AG09319 (cell line): Measurements from ENCODE around the gene MVB12B.
A peak's percentile ranks its signal among the peaks of the same experiment; 100 is the strongest.

ENCODE experiments used
- DNase-seq: peaks from one replicate; pipeline ENCODE4 v3.0.0-alpha.2; 2010; ENCODE audit warnings: low read depth; ENCODE audit errors: extremely low read depth
- CTCF ChIP-seq: IDR thresholded peaks from 2 replicates; pipeline ENCODE4 v1.5.1; 2011; ENCODE audit warnings: low read depth, mild to moderate bottlenecking, inconsistent platforms, low read length, moderate library complexity

Gene MVB12B

GRCh38 chr9:126435105-126435504, 108.5 kb downstream of the MVB12B start:
- no peak for DNase-seq
- TF ChIP-seq CTCF = no peak

DNA sequence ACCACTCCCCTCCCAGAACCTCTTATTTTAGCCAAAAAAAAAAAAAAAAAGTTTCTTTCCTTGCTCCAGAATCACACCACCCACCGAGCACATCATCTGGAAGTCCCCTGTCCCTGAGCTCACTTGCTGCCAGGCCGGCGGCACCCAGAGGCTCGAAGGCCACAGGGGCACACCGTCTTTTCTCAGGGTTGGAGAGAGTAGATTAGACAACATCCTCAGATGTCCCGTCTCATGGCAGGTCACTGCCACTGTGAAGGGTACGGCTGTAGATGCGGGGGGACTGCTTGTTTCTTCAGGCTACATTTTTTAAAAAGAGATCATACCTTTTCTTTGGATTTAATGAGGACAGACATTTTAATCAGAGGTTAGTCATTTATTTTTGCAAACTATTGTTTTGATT, 109.0 kb downstream of the MVB12B start:
- no peak for DNase-seq
- TF ChIP-seq CTCF = no peak

GRCh38 chr9:126436545-126437267, 110.1 kb downstream of the MVB12B start:
- DNase-seq = no peak
- TF ChIP-seq CTCF = no peak

- DNase-seq = no peak
- TF ChIP-seq CTCF = no peak
These were observed 110.6 kb downstream of the MVB12B start for GRCh38 chr9:126437268-126437666.

GRCh38 chr9:126437701-126438100, 111.1 kb downstream of the MVB12B start:
- no peak for DNase-seq
- TF ChIP-seq CTCF = no peak

DNA sequence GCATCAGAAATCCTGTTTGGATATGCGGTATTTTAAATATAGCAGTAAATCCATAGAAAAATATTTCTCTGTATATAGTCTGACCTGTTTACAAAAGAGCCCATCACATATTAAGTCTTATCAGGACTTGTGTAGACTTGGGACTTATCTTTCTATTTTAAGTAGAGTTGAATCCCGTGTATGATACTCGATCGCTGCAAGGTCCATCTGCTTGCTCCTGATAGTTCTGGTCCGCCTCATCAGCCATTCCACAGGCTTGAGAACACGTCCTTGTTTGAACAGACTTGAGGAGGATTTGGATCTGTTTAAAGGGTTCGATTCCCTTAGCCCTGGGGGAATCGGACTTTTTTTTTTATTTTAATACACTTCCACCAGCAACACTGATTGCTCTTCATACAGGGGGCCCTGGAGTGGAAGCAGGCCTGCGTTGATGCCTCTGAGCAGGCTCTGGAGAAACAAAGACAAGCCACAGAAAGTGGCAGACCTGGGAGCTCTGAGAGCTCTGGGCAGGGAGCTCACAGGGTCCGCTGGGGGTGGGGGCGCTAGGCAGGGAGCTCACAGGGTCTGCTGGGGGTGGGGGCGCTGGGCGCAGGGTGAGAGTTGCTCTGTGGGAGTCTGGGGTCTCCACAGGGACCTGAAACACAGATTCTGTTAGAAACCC, 112.2 kb downstream of the MVB12B start:
- no peak for TF ChIP-seq CTCF
- no peak for DNase-seq

DNA sequence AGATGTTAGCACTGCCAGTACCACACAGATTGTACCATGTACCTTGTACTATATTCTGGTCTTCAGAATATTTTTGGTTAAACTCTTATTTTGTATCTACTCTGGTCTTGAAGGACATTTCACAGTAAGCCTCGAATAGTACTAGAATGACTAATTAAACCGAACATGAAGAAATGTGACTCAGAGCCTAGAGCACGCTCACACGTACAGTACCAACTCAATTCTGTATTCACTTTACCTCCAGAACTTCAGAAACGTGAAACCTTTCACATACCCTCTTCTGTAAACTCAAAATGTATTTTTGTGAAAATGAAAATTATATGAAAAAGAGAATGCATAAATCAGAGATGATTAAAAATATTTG, 112.8 kb downstream of the MVB12B start:
- TF ChIP-seq CTCF = no peak
- peak; percentile 10 for DNase-seq
